ENCODE results near the gene BCAS3.

The BCAS3 gene

GRCh38 chr17:61405686-61406536 is 728.3 kb downstream of the BCAS3 start:
- no peak for DNase-seq

GRCh38 chr17:61406537-61406845 is 728.8 kb downstream of the BCAS3 start:
- DNase-seq = no peak

- DNase-seq = no peak
Measured at GRCh38 chr17:61406971-61407911, 729.6 kb downstream of the BCAS3 start.

GRCh38 chr17:61408151-61409041 is 730.7 kb downstream of the BCAS3 start:
- no peak for DNase-seq

GRCh38 chr17:61409301-61410112 is 731.9 kb downstream of the BCAS3 start:
- peak in 1 of 2 donors; percentile 58 for DNase-seq

GRCh38 chr17:61410141-61411010 is 732.7 kb downstream of the BCAS3 start:
- peak; percentile 78 to 79 for DNase-seq

- no peak for DNase-seq
Measured at GRCh38 chr17:61411011-61411260, 733.3 kb downstream of the BCAS3 start.

GRCh38 chr17:61411261-61412142 is 733.9 kb downstream of the BCAS3 start:
- DNase-seq = peak in 1 of 2 donors; percentile 42

- peak; percentile 80 to 81 for DNase-seq
Measured at GRCh38 chr17:61412143-61412859, 734.6 kb downstream of the BCAS3 start.

- no peak for DNase-seq
Measured at GRCh38 chr17:61412860-61413660, 735.4 kb downstream of the BCAS3 start.

- no peak for DNase-seq
Measured at GRCh38 chr17:61413661-61414126, 736.0 kb downstream of the BCAS3 start.

GRCh38 chr17:61414141-61414935 is 736.7 kb downstream of the BCAS3 start:
- DNase-seq = no peak

- DNase-seq = no peak
Measured at GRCh38 chr17:61414936-61415251, 737.2 kb downstream of the BCAS3 start.

GRCh38 chr17:61415374-61416210 is 737.9 kb downstream of the BCAS3 start:
- DNase-seq = no peak

GRCh38 chr17:61416211-61416539 is 738.5 kb downstream of the BCAS3 start:
- DNase-seq = no peak

- DNase-seq = peak; percentile 67 to 77
Measured at GRCh38 chr17:61416540-61417363, 739.1 kb downstream of the BCAS3 start.

Data from stimulated activated CD4-positive, alpha-beta T cell treated with anti-CD3 and anti-CD28 coated beads, Interleukin-2, amount 100 ng/mL, for 24 hours (primary cell).